ENCODE data around the gene LAP3.
"Not testable (repeated sequence)": the region's sequence is repeated elsewhere in the genome, so short reads cannot be mapped to it uniquely, and the experiment has no call there.

GRCh38 chr4:17575177-17575576 is 1.8 kb upstream of the LAP3 start:
- not testable (repeated sequence) for TF ChIP-seq CTCF (conservative IDR thresholded peaks at IDR 0.05; ENCODE audit: low read length); EZH2phosphoT487 (IDR thresholded peaks at IDR 0.05; ENCODE audit: borderline replicate concordance, low read depth, low read length)
